Measurements from ENCODE around the gene ZNFX1. TPM values are rescaled to one million over a fixed set of nuclear protein-coding genes. Genes with fewer than 3 reads are reported as not detected.

ZNFX1 gene
- total RNA-seq, 1 donor from 2014 or later: 49.1 TPM

DNA sequence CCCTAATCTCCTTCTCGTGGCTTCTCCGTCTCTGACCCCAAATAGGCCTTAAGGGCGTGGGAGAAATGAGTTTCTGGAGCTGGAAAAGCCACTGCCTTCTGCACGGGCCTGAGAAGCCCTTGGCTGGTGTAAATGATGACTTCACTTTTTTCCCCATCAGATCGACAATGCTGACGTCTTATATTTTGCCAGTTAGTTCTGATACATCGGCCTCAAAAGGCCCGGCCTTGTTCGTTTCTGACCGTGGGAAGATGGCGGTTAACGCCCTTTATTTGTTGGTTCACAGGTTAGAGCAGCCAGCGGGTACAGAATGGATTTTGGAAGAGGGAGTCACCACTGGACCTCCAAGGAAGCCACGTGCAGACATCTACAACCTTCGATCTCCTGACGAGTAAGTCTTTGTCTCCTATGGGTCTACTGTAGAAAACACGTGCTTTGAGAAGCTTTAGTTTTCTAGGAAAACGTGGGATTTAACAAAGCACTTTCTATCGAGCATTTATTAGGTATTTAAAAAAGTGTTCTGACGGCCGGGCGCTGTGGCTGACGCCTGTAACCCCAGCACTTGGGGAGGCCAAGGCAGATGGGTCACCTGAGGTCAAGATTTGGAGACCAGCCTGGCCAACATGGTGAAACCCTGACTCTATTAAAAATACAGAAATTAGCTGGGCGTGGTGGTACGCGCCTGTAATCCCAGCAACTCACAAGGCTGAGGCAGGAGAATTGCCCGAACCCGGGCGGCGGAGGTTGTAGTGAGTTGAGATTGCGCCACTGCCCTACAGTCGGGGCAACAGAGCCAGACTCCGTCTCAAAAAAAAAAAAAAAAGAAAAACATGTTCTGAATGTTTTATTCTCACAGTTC lies 1.2 kb upstream of the ZNFX1 start:
- DNase-seq (ENCODE audit: low spot score in 2 of 2): no peak
- H3K27ac ChIP-seq: peak overlapping the region; percentile 94 to 99
- peak overlapping the region; percentile 75 to 98 for H3K4me3 ChIP-seq
- H3K36me3 ChIP-seq: peaks cover 50 to 57% of the 10 kb centered on the region in 2 donors
- no peaks in the 10 kb centered on the region for H3K27me3 ChIP-seq
- peaks cover 14 to 26% of the 10 kb centered on the region in 2 donors for H3K9me3 ChIP-seq
- peaks cover 21 to 23% of the 10 kb centered on the region in 2 donors for H3K4me1 ChIP-seq
- TF ChIP-seq, protein P1, sequence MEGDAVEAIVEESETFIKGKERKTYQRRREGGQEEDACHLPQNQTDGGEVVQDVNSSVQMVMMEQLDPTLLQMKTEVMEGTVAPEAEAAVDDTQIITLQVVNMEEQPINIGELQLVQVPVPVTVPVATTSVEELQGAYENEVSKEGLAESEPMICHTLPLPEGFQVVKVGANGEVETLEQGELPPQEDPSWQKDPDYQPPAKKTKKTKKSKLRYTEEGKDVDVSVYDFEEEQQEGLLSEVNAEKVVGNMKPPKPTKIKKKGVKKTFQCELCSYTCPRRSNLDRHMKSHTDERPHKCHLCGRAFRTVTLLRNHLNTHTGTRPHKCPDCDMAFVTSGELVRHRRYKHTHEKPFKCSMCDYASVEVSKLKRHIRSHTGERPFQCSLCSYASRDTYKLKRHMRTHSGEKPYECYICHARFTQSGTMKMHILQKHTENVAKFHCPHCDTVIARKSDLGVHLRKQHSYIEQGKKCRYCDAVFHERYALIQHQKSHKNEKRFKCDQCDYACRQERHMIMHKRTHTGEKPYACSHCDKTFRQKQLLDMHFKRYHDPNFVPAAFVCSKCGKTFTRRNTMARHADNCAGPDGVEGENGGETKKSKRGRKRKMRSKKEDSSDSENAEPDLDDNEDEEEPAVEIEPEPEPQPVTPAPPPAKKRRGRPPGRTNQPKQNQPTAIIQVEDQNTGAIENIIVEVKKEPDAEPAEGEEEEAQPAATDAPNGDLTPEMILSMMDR (IDR thresholded peaks at IDR 0.05): no peak
- intact Hi-C loops (cut with DNase I): loop anchor here (1.0 kb wide), 2 partner anchors 60 to 91 kb away; partner anchors contain the start of genes DDX27 and STAU1

DNA sequence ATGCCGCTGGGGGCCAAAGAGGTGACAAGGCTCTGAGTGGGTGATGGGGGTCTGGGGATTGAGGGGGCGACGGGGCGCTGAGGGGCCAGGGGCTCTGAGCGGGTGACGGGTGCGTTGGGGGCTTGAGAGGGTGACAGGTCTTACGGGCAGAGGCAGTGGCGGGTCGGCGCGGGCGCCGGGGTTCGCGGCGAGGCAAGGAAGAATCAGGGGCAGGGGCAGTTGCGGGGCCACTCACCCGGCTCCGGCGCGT lies 146 bp downstream of the ZNFX1 start:
- peaks cover 42 to 49% of the 10 kb centered on the region in 2 donors for H3K36me3 ChIP-seq
- intact Hi-C loops (cut with DNase I): loop anchor here (1.0 kb wide), 2 partner anchors 58 to 89 kb away; partner anchors contain the start of genes DDX27 and STAU1

DNA sequence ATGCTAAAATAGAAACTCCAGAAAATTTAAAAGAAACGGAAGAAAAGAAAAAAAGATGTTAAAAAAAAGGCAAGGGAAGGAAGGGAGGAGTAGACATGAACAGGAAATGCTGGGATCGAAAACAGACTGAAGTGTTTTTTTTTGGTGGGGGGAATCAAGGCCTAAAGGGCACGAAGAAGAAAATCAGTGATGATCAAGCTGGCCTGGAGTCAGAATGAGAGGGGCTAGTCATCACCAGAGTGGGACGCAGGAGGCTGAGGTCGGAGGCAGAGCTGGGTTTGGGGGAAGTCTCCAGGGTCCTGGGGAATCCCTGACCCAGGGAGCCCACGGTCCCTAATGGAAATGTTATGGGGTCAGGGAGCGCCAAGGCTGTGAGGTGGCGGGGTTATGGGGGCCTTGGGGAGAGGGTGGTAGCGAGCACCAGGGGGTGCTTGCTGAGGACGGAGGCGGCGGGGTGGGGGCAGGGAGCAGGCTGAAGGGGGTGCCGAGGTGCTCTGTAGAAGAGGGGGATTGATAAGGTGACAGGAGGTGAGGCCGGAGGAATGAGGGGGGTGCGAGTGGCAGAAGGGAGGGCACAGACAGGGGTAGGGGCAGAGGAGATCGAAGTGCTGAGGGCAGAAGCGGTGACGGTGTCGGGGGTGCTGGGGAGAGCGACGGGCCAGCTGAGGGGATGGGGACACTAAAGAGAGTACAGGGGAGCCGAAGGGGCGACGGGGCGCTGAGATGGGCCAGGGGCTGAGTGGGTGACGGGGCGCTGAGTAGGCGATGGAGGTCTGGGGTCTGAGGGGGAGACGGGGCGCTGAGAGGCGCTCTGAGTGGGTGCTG lies 684 bp downstream of the ZNFX1 start:
- peaks cover 21 to 26% of the 10 kb centered on the region in 2 donors for H3K4me1 ChIP-seq
- H3K27me3 ChIP-seq: no peaks in the 10 kb centered on the region
- intact Hi-C loops (cut with DNase I): no loop called here
- H3K27ac ChIP-seq: peak overlapping the region; percentile 94 to 99
- H3K4me3 ChIP-seq: peak overlapping the region; percentile 75 to 98
- H3K36me3 ChIP-seq: peaks cover 37 to 49% of the 10 kb centered on the region in 2 donors
- TF ChIP-seq, protein P1 (IDR thresholded peaks at IDR 0.05): no peak
- peaks cover 14 to 17% of the 10 kb centered on the region in 2 donors for H3K9me3 ChIP-seq
- DNase-seq (ENCODE audit: low spot score in 2 of 2): peak in 1 of 2 donors; percentile 71

More for the DNA sequence above, 146 bp downstream of the ZNFX1 start:
- no peak for DNase-seq (ENCODE audit: low spot score in 2 of 2)
- H3K4me1 ChIP-seq: peaks cover 21 to 26% of the 10 kb centered on the region in 2 donors
- peak overlapping the region; percentile 75 to 98 for H3K4me3 ChIP-seq
- no peaks in the 10 kb centered on the region for H3K27me3 ChIP-seq
- peaks cover 14 to 20% of the 10 kb centered on the region in 2 donors for H3K9me3 ChIP-seq
- TF ChIP-seq, protein P1 (IDR thresholded peaks at IDR 0.05): no peak
- H3K27ac ChIP-seq: peak overlapping the region; percentile 94 to 99

DNA sequence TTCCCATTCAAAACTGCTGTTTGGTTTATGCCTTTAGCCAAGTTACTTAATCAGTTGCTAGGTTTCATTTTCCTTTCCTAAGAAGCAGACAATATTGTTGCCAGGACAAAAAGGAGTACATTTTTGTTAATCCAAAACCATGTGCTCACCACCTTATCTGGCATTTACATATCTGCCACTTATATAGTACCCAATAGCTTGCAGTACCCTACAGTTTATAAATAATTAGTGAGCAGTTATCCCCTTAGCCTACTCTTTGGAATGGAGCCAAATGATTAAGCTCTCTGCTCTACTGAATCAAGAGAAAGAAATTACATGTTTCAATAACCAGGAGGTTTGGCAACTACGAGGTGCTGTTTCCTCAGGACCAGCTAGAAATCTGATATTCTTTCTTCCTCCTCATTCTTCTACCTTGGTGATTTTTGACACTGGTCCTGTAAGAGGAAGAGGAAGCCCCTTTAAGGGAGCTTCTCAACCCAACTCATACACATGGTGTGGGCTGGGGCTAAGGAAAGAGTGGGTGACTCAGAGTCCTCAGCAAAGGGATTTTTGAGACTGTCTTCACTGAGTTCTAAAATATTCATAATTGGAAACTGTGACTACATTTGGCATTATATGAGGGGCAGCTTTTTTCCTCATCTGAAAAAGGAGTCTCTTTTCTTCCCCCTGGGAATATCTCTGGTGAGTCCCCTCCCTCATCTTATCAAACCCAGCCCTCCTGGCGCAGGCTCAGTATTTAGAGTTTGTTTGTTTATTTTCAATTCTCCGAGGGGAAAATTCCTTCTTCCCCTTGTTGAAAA lies 1.5 kb downstream of the ZNFX1 start:
- H3K4me1 ChIP-seq: peaks cover 21 to 26% of the 10 kb centered on the region in 2 donors
- H3K36me3 ChIP-seq: peaks cover 31 to 47% of the 10 kb centered on the region in 2 donors
- intact Hi-C loops (cut with DNase I): no loop called here

More for the DNA sequence above, 1.5 kb downstream of the ZNFX1 start:
- TF ChIP-seq, protein P1 (IDR thresholded peaks at IDR 0.05): no peak
- H3K4me3 ChIP-seq: peak overlapping the region; percentile 75 to 98
- H3K27ac ChIP-seq: peak overlapping the region; percentile 94 to 99
- peaks cover 10% of the 10 kb centered on the region in 2 donors for H3K9me3 ChIP-seq
- DNase-seq (ENCODE audit: low spot score in 2 of 2): peak in 1 of 2 donors; percentile 72
- H3K27me3 ChIP-seq: no peaks in the 10 kb centered on the region
